Calu3 (cell line): ENCODE measurements around the gene CBY2. TPM values are rescaled to one million over a fixed set of nuclear protein-coding genes. Genes with fewer than 3 reads are reported as not detected.
"Not testable (repeated sequence)": the region's sequence is repeated elsewhere in the genome, so short reads cannot be mapped to it uniquely, and the experiment has no call there.

ENCODE experiments used
- Bru-seq: library from RNA; stranded (reverse); fragments of 400-500 nt; gene quantifications from one replicate; lab custom pipeline; 2021; lab: Mats Ljungman, UMichigan
- BruChase-seq, 2 experiments: library from RNA; stranded (reverse); fragments of 400-500 nt; gene quantifications; one replicate each; lab custom pipeline; 2021; lab: Mats Ljungman, UMichigan
- BruUV-seq: library from RNA; stranded (reverse); fragments of 400-500 nt; replicated peaks from 2 replicates; lab custom pipeline; 2021; lab: Mats Ljungman, UMichigan
- CTCF ChIA-PET: fragments of 300-600 bp; sonication (Branson Sonifier 250); formaldehyde crosslinking; loops from one replicate; lab custom pipeline; 2022; ENCODE audit warnings: antibody characterized with exemption; lab: Charles Lee
- DNase-seq: peaks from one replicate; pipeline ENCODE4 v3.0.0; 2022
- H3K27ac Mint-ChIP-seq: one replicate; pipeline ENCODE4 v1.8.0; 2022; ENCODE audit warnings: mixed read lengths; ENCODE audit not compliant: unreplicated experiment
- H3K27me3 Mint-ChIP-seq: one replicate; pipeline ENCODE4 v1.8.0; 2022; ENCODE audit warnings: mixed read lengths; ENCODE audit not compliant: unreplicated experiment
- H3K36me3 Mint-ChIP-seq: one replicate; pipeline ENCODE4 v1.8.0; 2022; ENCODE audit warnings: mild to moderate bottlenecking, moderate library complexity, mixed read lengths; ENCODE audit not compliant: insufficient read depth, unreplicated experiment
- H3K4me1 Mint-ChIP-seq: one replicate; pipeline ENCODE4 v1.8.0; 2022; ENCODE audit warnings: mild to moderate bottlenecking, low read depth, mixed read lengths; ENCODE audit not compliant: unreplicated experiment
- H3K4me3 Mint-ChIP-seq: one replicate; pipeline ENCODE4 v1.8.0; 2022; ENCODE audit warnings: mild to moderate bottlenecking, low read depth, moderate library complexity, mixed read lengths; ENCODE audit not compliant: unreplicated experiment
- H3K9me3 Mint-ChIP-seq: one replicate; pipeline ENCODE4 v1.8.0; 2022; ENCODE audit warnings: low read depth, mixed read lengths; ENCODE audit not compliant: unreplicated experiment
- CTCF ChIP-seq: fragments of 200-600 bp; IDR thresholded peaks from one replicate; pipeline ENCODE4 v1.8.0; 2022; ENCODE audit warnings: antibody characterized with exemption; ENCODE audit not compliant: unreplicated experiment
- intact Hi-C: fragments of 100-400 bp; cut with micrococcal nuclease; formaldehyde crosslinking; loops from one replicate; pipeline ENCODE4 v1.10.0; 2022; ENCODE audit not compliant: unreplicated experiment
- long read RNA-seq: library from polyadenylated mRNA; stranded (forward); transcript quantifications from one replicate; pipeline ENCODE4 v2.0.0, GENCODE V29; 2022
- total RNA-seq: library from RNA; stranded (reverse); gene quantifications from 2 replicates; pipeline ENCODE4 v1.2.3, GENCODE V29; 2022

The CBY2 gene, protein sequence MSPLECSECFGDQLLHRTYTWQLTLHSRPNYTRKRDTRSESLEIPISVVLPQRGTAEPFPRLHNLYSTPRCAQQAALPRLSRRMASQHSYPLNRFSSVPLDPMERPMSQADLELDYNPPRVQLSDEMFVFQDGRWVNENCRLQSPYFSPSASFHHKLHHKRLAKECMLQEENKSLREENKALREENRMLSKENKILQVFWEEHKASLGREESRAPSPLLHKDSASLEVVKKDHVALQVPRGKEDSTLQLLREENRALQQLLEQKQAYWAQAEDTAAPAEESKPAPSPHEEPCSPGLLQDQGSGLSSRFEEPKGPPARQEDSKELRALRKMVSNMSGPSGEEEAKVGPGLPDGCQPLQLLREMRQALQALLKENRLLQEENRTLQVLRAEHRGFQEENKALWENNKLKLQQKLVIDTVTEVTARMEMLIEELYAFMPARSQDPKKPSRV
- total RNA-seq (not detected in 2 replicates), Bru-seq, nascent RNA (not detected), BruChase-seq, experiment 1, labeled RNA remaining after a 6-hour chase (not detected), BruChase-seq, experiment 2, labeled RNA remaining after a 2-hour chase (not detected)
- long read RNA-seq: 0 reads

GRCh38 chr13:45702088-45702487 lies at the start of gene CBY2:
TSS of gene CBY2 (plus strand) at chr13:45702320. CDS start at chr13:45702391, 71 bp downstream.
- Mint-ChIP-seq H3K27ac (no peak within 1 kb of the TSS), H3K27me3 (peaks cover 66% of the 10 kb centered on the region), H3K9me3 (no peaks in the 10 kb centered on the region), H3K36me3 (no peaks in the 10 kb centered on the region), H3K4me1 (no peaks in the 10 kb centered on the region), H3K4me3 (no peak within 1 kb of the TSS)
- TF ChIP-seq CTCF: no peak
- BruUV-seq: no TSS peak
- DNase-seq: no peak
- CTCF ChIA-PET: no interaction called here
- intact Hi-C loops: no loop called here

DNA sequence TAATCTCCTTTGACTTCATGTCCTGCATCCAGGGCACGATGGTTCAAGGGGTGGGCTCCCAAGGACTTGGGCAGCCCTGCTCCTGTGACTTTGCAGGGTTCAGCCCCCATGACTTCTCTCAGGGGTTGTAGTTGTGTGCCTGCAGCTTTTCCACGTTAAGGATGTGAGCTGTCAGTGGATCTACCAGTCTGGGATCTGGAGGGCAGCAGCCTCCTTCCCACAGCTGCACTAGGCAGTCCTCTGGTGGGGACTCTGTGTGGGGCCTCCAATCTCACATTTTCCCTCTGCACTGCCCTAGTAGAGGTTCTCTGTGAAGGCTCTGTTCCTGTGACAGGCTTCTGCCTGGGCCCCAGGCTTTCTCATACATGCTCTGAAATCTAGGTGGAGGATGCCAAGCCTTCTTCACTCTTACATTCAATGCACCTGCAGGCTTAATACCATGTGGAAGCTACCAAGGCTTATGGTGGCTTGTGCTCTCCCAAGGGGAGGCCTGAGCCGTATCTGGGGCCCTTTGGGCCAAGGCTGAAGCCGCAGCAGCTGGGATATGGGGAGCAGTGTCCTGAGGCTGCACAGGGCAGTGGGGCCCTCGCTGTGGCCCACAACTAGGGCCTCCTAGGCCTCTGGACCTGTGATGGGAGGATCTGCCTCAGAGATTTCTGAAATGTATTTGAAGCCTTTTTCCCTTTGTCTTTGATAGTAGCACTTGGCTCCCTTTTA lies 47.3 kb upstream of the CBY2 start:
- CTCF ChIA-PET: no interaction called here
- TF ChIP-seq CTCF: no peak
- no peak overlapping the region for H3K4me3 Mint-ChIP-seq
- H3K36me3 Mint-ChIP-seq: no peaks in the 10 kb centered on the region
- no peak overlapping the region for H3K27ac Mint-ChIP-seq
- BruUV-seq: no TSS peak
- no peaks in the 10 kb centered on the region for H3K4me1 Mint-ChIP-seq
- no peaks in the 10 kb centered on the region for H3K9me3 Mint-ChIP-seq
- intact Hi-C loops: no loop called here
- H3K27me3 Mint-ChIP-seq: peaks cover 63% of the 10 kb centered on the region
- no peak for DNase-seq

DNA sequence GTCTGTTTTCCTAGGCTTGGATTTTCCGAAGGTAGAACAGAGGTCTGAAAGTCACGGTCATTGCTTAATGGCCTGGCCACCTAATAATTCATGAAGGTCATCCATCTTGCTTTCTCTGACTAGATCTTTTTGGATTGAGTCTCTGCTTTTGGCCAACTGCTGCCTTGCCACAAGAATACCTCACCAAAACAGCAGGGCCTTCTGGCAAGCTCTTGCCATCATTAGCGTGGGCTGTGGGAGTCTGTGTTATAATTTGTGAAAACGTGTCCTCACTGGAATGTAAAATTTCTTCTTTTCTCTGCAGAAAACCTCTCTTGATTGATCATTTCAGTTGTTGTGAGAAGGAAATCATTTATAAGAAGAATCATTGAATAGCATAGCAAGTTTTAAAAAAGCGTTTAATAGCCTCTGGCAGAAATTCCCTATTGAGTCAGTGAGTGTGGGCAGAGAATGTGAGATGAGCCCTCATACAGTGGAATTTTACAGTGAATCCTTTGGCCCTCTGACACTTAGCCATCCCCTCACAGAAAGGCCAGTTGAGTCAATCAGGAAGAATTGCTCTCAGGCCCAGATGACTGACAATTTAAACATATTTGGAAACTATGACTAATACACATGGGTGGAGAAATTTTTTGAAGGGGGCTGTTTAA lies 43.4 kb upstream of the CBY2 start:
- H3K36me3 Mint-ChIP-seq: no peaks in the 10 kb centered on the region
- no peaks in the 10 kb centered on the region for H3K4me1 Mint-ChIP-seq
- H3K27me3 Mint-ChIP-seq: peaks cover 63% of the 10 kb centered on the region
- H3K27ac Mint-ChIP-seq: no peak overlapping the region
- no peak for TF ChIP-seq CTCF
- no peaks in the 10 kb centered on the region for H3K9me3 Mint-ChIP-seq
- CTCF ChIA-PET: no interaction called here
- intact Hi-C loops: no loop called here
- no peak for DNase-seq
- BruUV-seq: no TSS peak
- no peak overlapping the region for H3K4me3 Mint-ChIP-seq

DNA sequence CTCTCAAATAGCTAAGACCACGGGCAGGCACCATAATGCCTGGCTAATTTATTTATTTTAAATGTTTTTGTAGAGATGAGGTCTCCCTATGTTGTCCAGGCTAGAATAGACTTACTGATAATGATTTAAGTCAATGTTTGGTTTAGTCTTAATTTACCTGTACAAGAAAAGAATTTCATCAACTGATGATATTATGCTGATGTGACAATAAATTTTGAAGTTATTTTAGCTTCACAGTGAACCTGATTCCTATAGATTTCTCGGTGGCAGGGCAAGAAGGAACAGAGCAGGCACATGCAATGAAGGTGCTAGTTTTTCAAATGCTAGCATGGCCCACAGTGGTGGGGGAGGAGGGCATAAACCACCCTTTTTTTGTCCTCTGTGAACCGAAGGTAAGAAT lies 42.6 kb upstream of the CBY2 start:
- CTCF ChIA-PET: interaction anchor here (0.6 kb wide), 1 partner anchor 423 kb away, joined by 5 read pairs; no protein-coding TSS in a partner anchor
- H3K36me3 Mint-ChIP-seq: no peaks in the 10 kb centered on the region
- intact Hi-C loops: no loop called here
- H3K4me3 Mint-ChIP-seq: no peak overlapping the region
- no peak for TF ChIP-seq CTCF
- H3K27me3 Mint-ChIP-seq: peaks cover 57% of the 10 kb centered on the region
- BruUV-seq: no TSS peak
- DNase-seq: no peak
- no peaks in the 10 kb centered on the region for H3K4me1 Mint-ChIP-seq
- H3K9me3 Mint-ChIP-seq: no peaks in the 10 kb centered on the region
- H3K27ac Mint-ChIP-seq: no peak overlapping the region

DNA sequence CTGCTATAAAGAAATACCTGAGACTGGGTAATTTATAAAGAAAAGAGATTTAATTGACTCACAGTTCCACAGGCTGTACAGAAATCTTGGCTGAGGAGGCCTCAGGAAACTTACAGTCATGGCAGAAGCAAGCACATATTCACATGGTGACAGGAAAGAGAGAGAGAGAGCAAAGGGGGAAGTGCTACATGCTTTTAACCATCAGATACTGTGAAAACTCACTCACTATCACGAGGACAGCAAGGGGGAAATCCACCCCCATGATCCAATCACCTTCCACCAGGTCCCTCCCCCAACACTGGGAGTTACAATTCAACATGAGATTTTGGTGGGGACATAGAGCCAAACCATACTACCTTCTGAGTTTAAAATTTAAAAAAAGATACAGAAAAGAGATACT lies 41.7 kb upstream of the CBY2 start:
- intact Hi-C loops, H3K36me3 Mint-ChIP-seq, H3K9me3 Mint-ChIP-seq, H3K27ac Mint-ChIP-seq, DNase-seq, BruUV-seq, H3K4me3 Mint-ChIP-seq, H3K4me1 Mint-ChIP-seq: not testable (repeated sequence)
- CTCF ChIA-PET: interaction anchor here (0.6 kb wide), 1 partner anchor 363 kb away, joined by 4 read pairs; no protein-coding TSS in a partner anchor
- H3K27me3 Mint-ChIP-seq: peaks cover 48% of the 10 kb centered on the region
